ENCODE data around the gene CUL1.

The CUL1 gene

GRCh38 chr7:148772297-148773089, 73.8 kb downstream of the CUL1 start:
- DNase-seq, result peak; percentile 45

- no peak for DNase-seq
Observed at GRCh38 chr7:148773334-148773733, 74.6 kb downstream of the CUL1 start.

- DNase-seq, result no peak
Observed at GRCh38 chr7:148774471-148774870, 75.8 kb downstream of the CUL1 start.

- DNase-seq, result no peak
Observed at GRCh38 chr7:148782757-148783456, 84.2 kb downstream of the CUL1 start.

DNA sequence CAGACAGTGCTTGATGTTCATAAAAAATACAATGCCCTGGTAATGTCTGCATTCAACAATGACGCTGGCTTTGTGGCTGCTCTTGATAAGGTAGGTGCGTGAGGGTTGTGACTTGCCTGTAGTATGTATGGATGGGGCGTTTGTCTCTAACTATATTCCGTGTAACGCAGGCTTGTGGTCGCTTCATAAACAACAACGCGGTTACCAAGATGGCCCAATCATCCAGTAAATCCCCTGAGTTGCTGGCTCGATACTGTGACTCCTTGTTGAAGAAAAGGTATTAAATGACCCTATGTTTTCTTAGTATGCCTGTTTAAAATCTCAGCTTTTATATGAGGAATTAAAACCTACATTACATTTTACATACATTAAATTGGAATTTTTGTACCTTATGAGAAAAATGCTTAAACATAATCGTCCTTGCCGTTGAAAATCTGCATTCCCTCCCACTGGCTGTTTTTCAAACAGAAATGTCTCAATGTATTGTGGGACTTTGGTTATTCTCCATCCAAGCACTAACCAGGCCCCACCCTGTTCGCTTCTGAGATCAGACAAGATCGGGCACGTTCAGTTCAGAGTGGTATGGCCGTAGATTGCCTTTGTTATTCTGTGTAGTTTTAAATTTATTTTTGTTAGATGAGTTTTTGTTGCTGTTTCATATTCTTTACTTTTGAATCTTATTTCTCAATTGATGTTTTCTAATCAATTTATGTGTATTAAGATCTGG, 85.3 kb downstream of the CUL1 start:
- no peak for DNase-seq

GRCh38 chr7:148787571-148788295, 89.0 kb downstream of the CUL1 start:
- no peak for DNase-seq

GRCh38 chr7:148789220-148789619, 90.5 kb downstream of the CUL1 start:
- DNase-seq, result no peak

DNA sequence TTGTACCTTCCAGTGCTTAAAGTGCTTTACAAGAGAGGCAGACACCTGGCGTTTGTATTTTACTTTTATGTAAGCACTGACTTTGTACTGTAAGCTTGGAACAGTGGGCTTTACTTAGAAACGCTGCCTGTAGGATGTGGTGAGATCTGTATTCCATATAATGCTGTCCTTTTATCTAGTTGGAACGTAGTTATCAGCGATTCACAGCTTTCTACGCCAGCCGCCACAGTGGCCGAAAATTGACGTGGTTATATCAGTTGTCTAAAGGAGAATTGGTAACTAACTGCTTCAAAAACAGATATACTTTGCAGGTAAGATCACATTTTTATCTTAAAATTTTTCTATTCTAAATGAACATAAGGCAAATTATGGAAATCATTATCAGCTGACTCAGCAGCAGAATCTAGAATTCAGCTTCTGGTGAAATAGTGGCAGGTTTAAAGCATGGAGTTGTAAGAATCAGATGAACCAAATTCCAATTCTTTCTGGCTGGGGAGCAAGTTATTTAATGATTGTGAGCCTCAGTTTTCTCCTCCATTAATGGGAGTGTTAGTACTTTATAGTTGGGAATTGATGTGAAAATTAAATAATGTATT, 91.5 kb downstream of the CUL1 start:
- DNase-seq, result no peak

DNA sequence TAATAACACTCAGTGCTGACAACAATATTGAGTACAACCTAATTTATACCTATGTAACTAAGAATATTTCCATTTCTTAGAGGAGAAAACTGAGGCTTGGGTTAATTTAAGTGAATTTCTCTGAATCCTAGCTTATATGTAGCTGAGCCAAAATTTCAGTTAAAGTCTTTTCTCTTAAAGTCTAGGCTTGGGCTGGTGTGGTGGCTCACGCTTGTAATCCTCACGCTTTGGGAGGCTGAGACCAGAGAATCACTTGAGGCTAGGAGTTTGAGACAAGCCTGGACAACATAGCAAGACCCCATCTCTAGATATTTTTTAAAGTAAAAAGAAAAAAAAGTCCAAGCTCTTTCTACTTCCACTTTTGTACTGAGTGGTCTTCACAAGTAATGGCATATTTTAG, 92.1 kb downstream of the CUL1 start:
- DNase-seq, result no peak

- DNase-seq, result no peak
Observed at GRCh38 chr7:148791546-148791945, 92.8 kb downstream of the CUL1 start.

DNA sequence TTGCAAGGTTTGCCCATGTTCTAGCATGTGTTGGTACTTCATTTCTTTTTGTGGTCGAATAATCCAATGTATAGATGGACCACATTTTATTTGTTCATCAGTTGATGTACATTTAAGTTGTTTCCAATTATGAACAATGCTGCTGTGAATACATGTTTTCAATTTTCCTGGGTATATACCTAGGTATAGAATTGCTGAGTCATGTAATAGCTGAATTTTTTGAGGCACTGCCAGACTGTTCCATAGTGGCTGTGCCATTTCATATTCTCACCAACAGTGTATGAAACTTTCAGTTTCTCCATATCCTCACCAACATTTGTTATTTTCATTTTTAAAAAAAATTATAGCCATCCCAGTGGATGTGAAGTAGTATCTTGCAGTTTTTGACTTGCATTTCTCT, 94.9 kb downstream of the CUL1 start:
- no peak for DNase-seq

- no peak for DNase-seq
Observed at GRCh38 chr7:148794476-148794875, 95.8 kb downstream of the CUL1 start.

GRCh38 chr7:148796841-148797240, 98.1 kb downstream of the CUL1 start:
- no peak for DNase-seq

DNA sequence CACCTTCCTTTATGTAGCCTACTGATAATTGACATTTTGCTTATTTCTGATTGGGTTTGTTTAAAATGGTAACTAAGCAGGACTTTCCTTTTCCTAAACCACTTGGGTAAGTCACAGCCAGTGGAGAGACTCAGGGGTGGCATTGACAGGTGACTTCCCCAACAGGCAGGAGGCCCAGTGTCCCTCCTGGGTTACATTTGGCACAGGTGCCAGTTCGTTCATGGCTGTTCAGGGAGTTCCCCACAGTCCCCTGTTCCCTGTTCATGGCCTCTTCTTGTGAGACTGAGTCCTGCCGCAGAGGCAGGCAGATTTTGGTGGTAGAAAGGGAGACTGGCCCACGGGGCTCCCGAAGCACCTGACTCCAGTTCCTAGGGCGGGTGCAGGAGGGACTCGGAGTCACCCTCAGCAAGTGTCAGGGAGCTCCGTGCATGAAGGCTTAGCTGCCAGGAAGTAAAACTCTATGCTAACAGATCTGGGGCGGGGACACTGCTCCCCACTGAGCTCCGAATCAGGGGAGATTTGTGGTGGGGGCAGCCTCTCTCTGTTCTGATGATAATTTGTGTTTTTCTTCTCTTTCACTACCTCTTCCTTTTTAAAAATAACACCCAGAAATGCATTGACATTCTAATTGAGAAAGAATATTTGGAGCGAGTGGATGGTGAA, 101.3 kb downstream of the CUL1 start:
- DNase-seq, result no peak

DNA sequence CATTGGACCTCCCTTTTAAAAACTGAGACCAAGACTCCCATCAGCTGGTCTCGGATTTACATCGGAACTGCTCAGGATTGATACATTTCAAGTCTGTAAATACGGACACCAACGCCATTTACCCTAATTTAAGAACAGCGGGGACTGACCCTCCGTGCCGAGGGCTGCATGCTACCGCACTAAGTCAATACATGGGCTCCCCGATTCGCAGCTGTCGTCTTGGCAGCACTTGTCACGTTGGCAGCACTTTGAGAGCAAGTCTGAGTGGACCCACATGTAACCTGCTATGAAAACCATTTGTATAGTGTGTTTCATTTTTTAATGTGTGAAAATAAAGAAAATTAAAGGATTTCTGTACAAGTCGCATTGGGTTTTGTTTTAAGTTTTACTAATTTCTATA, 102.0 kb downstream of the CUL1 start:
- no peak for DNase-seq

GRCh38 chr7:148802101-148802493, 103.4 kb downstream of the CUL1 start:
- no peak for DNase-seq

DNA sequence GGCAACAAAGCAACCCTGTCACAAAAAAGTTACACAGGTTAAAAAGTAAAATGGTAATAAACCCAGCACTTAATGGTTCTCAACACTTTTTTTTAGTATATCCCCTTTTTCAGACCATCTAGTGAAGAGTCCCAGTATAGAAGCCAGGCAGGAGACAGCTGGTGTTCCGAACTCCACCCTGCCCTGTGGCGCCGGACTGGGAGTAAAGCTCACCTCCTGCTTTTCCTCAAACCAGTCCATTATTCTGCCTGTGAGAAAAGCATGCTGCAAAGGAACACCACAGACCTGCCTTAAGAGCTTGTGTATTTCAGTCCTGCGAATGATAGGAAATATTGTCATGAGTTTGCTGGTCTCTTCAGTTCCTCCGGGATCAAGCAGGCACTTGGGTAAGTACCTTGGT, 104.4 kb downstream of the CUL1 start:
- DNase-seq, result no peak

GRCh38 chr7:148804343-148805235, 105.9 kb downstream of the CUL1 start:
- DNase-seq, result no peak

- DNase-seq, result no peak
Observed at GRCh38 chr7:148806187-148806586, 107.5 kb downstream of the CUL1 start.

DNA sequence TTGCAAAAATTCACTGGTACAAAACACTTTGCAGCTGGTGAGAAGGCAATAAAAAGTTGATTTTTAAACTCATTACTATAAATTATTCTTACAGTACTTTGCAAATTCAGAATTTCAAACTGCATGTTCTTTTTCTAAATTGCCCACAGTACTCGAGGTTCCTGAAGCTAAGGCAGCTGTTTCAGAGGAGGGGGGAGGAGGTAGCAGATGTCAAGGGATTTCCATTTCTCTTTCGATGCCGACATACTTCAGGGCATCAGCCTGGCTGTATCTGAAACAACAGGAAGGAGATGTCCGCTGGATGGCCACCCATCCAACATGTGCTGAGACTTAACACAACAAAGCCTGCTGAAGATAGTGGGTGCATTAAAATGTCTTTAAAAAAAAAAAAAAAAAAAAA, 108.7 kb downstream of the CUL1 start:
- no peak for DNase-seq

- DNase-seq, result no peak
Observed at GRCh38 chr7:148809856-148810255, 111.2 kb downstream of the CUL1 start.
